Karpas-422 (cell line): ENCODE data around the gene BLVRA. TPM values are rescaled to one million over a fixed set of nuclear protein-coding genes. Genes with fewer than 3 reads are reported as not detected.
"Not testable (repeated sequence)": the region's sequence is repeated elsewhere in the genome, so short reads cannot be mapped to it uniquely, and the experiment has no call there.

ENCODE experiments used
- DNase-seq: peaks from one replicate; pipeline ENCODE4 v3.0.0-alpha.2; 2015
- H2AFZ ChIP-seq: fragments of 200-600 bp; sonication (generic); 2 replicates; pipeline ENCODE4 v1.6.1; 2014; ENCODE audit warnings: antibody characterized with exemption, low read length, mixed read lengths
- H3K27ac ChIP-seq: fragments of 200-600 bp; sonication (generic); 2 replicates; pipeline ENCODE4 v1.5.1; 2014; ENCODE audit warnings: mild to moderate bottlenecking, low read length, moderate library complexity
- H3K27me3 ChIP-seq: fragments of 200-600 bp; sonication (generic); 2 replicates; pipeline ENCODE4 v1.6.1; 2014; ENCODE audit warnings: low read length, mixed read lengths
- H3K36me3 ChIP-seq: fragments of 200-600 bp; sonication (generic); 2 replicates; pipeline ENCODE4 v1.6.1; 2014; ENCODE audit warnings: low read length, mixed read lengths; ENCODE audit not compliant: insufficient read depth
- H3K4me1 ChIP-seq: fragments of 200-600 bp; sonication (generic); 2 replicates; pipeline ENCODE4 v1.6.1; 2014; ENCODE audit warnings: mild to moderate bottlenecking, low read length, mixed read lengths
- H3K4me2 ChIP-seq: fragments of 200-600 bp; sonication (generic); 2 replicates; pipeline ENCODE4 v1.6.1; 2014; ENCODE audit warnings: low read length, low read depth, mild to moderate bottlenecking; ENCODE audit not compliant: poor library complexity, severe bottlenecking
- H3K4me3 ChIP-seq: fragments of 200-600 bp; sonication (generic); 2 replicates; pipeline ENCODE4 v1.5.1; 2014; ENCODE audit warnings: mild to moderate bottlenecking, antibody characterized with exemption, low read length, mixed read lengths
- H3K79me2 ChIP-seq: fragments of 200-600 bp; sonication (generic); 2 replicates; pipeline ENCODE4 v1.6.1; 2014; ENCODE audit warnings: mild to moderate bottlenecking, low read length, mixed read lengths
- H3K9ac ChIP-seq: fragments of 200-600 bp; sonication (generic); 2 replicates; pipeline ENCODE4 v1.6.0; 2014; ENCODE audit warnings: low read length
- H3K9me2 ChIP-seq: fragments of 200-600 bp; sonication (generic), shearing (Covaris generic); replicated peaks from 2 replicates; pipeline ENCODE4 v1.6.0; 2014; ENCODE audit warnings: mild to moderate bottlenecking, low read length, moderate library complexity; ENCODE audit not compliant: insufficient read depth
- H3K9me3 ChIP-seq: fragments of 300-700, 200-600 bp; sonication (generic); 2 replicates; pipeline ENCODE4 v1.6.1; 2014; ENCODE audit warnings: low read length, mixed read lengths
- H4K20me1 ChIP-seq: fragments of 200-600 bp; sonication (generic); 2 replicates; pipeline ENCODE4 v1.6.1; 2014; ENCODE audit warnings: mild to moderate bottlenecking, antibody characterized with exemption, low read length, low read depth; ENCODE audit not compliant: insufficient read depth
- total RNA-seq: library from RNA; depleted of rRNA; stranded (reverse); fragments of >200 nt; shearing (Covaris generic); gene quantifications from 2 replicates; pipeline ENCODE4 v1.2.3, GENCODE V29; 2014; ENCODE audit warnings: low replicate concordance

Gene BLVRA
- total RNA-seq, 1 experiment from 2014 or later = not detected

GRCh38 chr7:43823425-43823824, 64.9 kb downstream of the BLVRA start:
- not testable (repeated sequence) for H4K20me1 ChIP-seq, H3K9ac ChIP-seq, H3K9me2 ChIP-seq, DNase-seq, H3K27me3 ChIP-seq, H3K9me3 ChIP-seq, H3K4me2 ChIP-seq, H3K36me3 ChIP-seq, H2AFZ ChIP-seq, H3K27ac ChIP-seq, H3K4me1 ChIP-seq, H3K4me3 ChIP-seq, H3K79me2 ChIP-seq

- H3K9ac ChIP-seq = no peak overlapping the region
- H3K36me3 ChIP-seq = no peaks in the 10 kb centered on the region
- H3K27ac ChIP-seq = no peak overlapping the region
- no peaks in the 10 kb centered on the region for H3K4me1 ChIP-seq
- no peaks in the 10 kb centered on the region for H3K79me2 ChIP-seq
- H3K4me3 ChIP-seq = no peak overlapping the region
- no peaks in the 10 kb centered on the region for H4K20me1 ChIP-seq
- DNase-seq = no peak
- no peak overlapping the region for H2AFZ ChIP-seq
- no peaks in the 10 kb centered on the region for H3K9me2 ChIP-seq
- no peaks in the 10 kb centered on the region for H3K27me3 ChIP-seq
- no peaks in the 10 kb centered on the region for H3K9me3 ChIP-seq
- H3K4me2 ChIP-seq = no peak overlapping the region
Measured at GRCh38 chr7:43823941-43824340, 65.5 kb downstream of the BLVRA start.

GRCh38 chr7:43824513-43824912, 66.0 kb downstream of the BLVRA start:
- not testable (repeated sequence) for H3K9me3 ChIP-seq, H3K79me2 ChIP-seq, H4K20me1 ChIP-seq, H2AFZ ChIP-seq, H3K27ac ChIP-seq, H3K9me2 ChIP-seq, DNase-seq, H3K4me1 ChIP-seq, H3K4me2 ChIP-seq, H3K36me3 ChIP-seq, H3K9ac ChIP-seq, H3K27me3 ChIP-seq, H3K4me3 ChIP-seq

- Histone ChIP-seq H3K9ac (no peak overlapping the region), H4K20me1 (no peaks in the 10 kb centered on the region), H2AFZ (no peak overlapping the region), H3K27me3 (no peaks in the 10 kb centered on the region), H3K27ac (no peak overlapping the region), H3K79me2 (no peaks in the 10 kb centered on the region), H3K9me2 (no peaks in the 10 kb centered on the region), H3K36me3 (no peaks in the 10 kb centered on the region), H3K4me2 (no peak overlapping the region), H3K4me1 (no peaks in the 10 kb centered on the region), H3K9me3 (no peaks in the 10 kb centered on the region), H3K4me3 (no peak overlapping the region)
- no peak for DNase-seq
Measured at GRCh38 chr7:43824963-43825362, 66.5 kb downstream of the BLVRA start.

GRCh38 chr7:43825391-43825808, 66.9 kb downstream of the BLVRA start:
- Histone ChIP-seq H3K27me3 (no peaks in the 10 kb centered on the region), H3K9me2 (no peaks in the 10 kb centered on the region), H3K79me2 (no peaks in the 10 kb centered on the region), H3K27ac (no peak overlapping the region), H3K4me2 (no peak overlapping the region), H3K4me3 (no peak overlapping the region), H3K9ac (no peak overlapping the region), H3K4me1 (no peaks in the 10 kb centered on the region), H3K36me3 (no peaks in the 10 kb centered on the region), H2AFZ (no peak overlapping the region), H3K9me3 (no peaks in the 10 kb centered on the region), H4K20me1 (no peaks in the 10 kb centered on the region)
- no peak for DNase-seq

- H4K20me1 ChIP-seq, H3K9me3 ChIP-seq, H3K4me2 ChIP-seq, H3K4me3 ChIP-seq, DNase-seq, H3K9ac ChIP-seq, H3K9me2 ChIP-seq, H3K4me1 ChIP-seq, H3K27me3 ChIP-seq, H3K27ac ChIP-seq, H3K79me2 ChIP-seq, H2AFZ ChIP-seq, H3K36me3 ChIP-seq: not testable (repeated sequence)
Measured at GRCh38 chr7:43830917-43831316, 72.4 kb downstream of the BLVRA start.

- Histone ChIP-seq H2AFZ (peak overlapping the region; percentile 95), H3K79me2 (no peaks in the 10 kb centered on the region), H3K4me2 (peak overlapping the region; percentile 73), H4K20me1 (no peaks in the 10 kb centered on the region), H3K4me1 (peaks cover 13% of the 10 kb centered on the region), H3K4me3 (peak overlapping the region; percentile 64), H3K9me2 (no peaks in the 10 kb centered on the region), H3K27ac (no peak overlapping the region), H3K27me3 (no peaks in the 10 kb centered on the region), H3K36me3 (no peaks in the 10 kb centered on the region), H3K9ac (peak overlapping the region; percentile 55), H3K9me3 (no peaks in the 10 kb centered on the region)
- peak; percentile 71 for DNase-seq
Measured at GRCh38 chr7:43834463-43835251, 76.2 kb downstream of the BLVRA start.

GRCh38 chr7:43838201-43838658, 79.8 kb downstream of the BLVRA start:
- Histone ChIP-seq H3K4me3 (no peak overlapping the region; the same call in 1 of the 2 replicates), H3K9ac (no peak overlapping the region), H3K79me2 (no peaks in the 10 kb centered on the region), H3K27ac (no peak overlapping the region), H3K27me3 (no peaks in the 10 kb centered on the region), H3K9me3 (no peaks in the 10 kb centered on the region), H3K4me1 (peaks cover 17% of the 10 kb centered on the region), H3K36me3 (no peaks in the 10 kb centered on the region), H4K20me1 (no peaks in the 10 kb centered on the region), H3K4me2 (peak overlapping the region; percentile 58), H2AFZ (peak overlapping the region; percentile 80; the same call in 1 of the 2 replicates), H3K9me2 (no peaks in the 10 kb centered on the region)
- no peak for DNase-seq
